HepG2 (cell line): ENCODE measurements around the gene SCAANT1. TPM values are rescaled to one million over a fixed set of nuclear protein-coding genes. Genes with fewer than 3 reads are reported as not detected.

Experiments used
- FOXA1 ChIP-seq, 2 experiments: fragments of 450-650 bp in 1 of 2; sonication (generic) in 1 of 2; formaldehyde crosslinking in 1 of 2; IDR thresholded peaks; 2 replicates each; pipeline versions ENCODE4 v1.4.0 to v1.6.1; 2016 to 2020; ENCODE audit warnings: missing genetic modification reagents in 1 of 2
- MEIS2 ChIP-seq: sonication (generic); formaldehyde crosslinking; IDR thresholded peaks from 2 replicates; pipeline ENCODE4 v1.9.0; 2021; ENCODE audit warnings: mild to moderate bottlenecking, missing genetic modification reagents
- MLLT10 ChIP-seq: sonication (generic); formaldehyde crosslinking; IDR thresholded peaks from 2 replicates; pipeline ENCODE4 v1.4.0; 2020; ENCODE audit warnings: missing genetic modification reagents
- PHF21A ChIP-seq: sonication (generic); formaldehyde crosslinking; IDR thresholded peaks from 2 replicates; pipeline ENCODE4 v1.5.0; 2020; ENCODE audit warnings: mild to moderate bottlenecking, missing genetic modification reagents
- POLR2A ChIP-seq, 2 experiments: IDR thresholded peaks; 2 replicates each; pipeline ENCODE4 v1.6.1; 2011; ENCODE audit warnings: low read depth in 2 of 2, low read length in 2 of 2, mild to moderate bottlenecking in 1 of 2, moderate library complexity in 1 of 2; ENCODE audit not compliant: insufficient read depth in 1 of 2
- SNRNP70 ChIP-seq: fragments of 200-400 bp; formaldehyde crosslinking; IDR thresholded peaks from 2 replicates; pipeline ENCODE4 v1.6.1; 2017; ENCODE audit warnings: mild to moderate bottlenecking, low read depth, low read length, moderate library complexity
- TCF12 ChIP-seq, 2 experiments: fragments of 450-650 bp in 1 of 2; sonication (generic) in 1 of 2; formaldehyde crosslinking in 1 of 2; IDR thresholded peaks; 2 replicates each; pipeline versions ENCODE4 v1.6.1 to v1.8.0; 2017 to 2022; ENCODE audit warnings: antibody characterized with exemption in 1 of 2, mild to moderate bottlenecking in 1 of 2, missing genetic modification reagents in 1 of 2, moderate library complexity in 1 of 2
- YEATS2 ChIP-seq: sonication (generic); formaldehyde crosslinking; IDR thresholded peaks from 2 replicates; pipeline ENCODE4 v1.4.0; 2020; ENCODE audit warnings: missing genetic modification reagents, borderline replicate concordance
- ZBTB8A ChIP-seq: sonication (generic); formaldehyde crosslinking; IDR thresholded peaks from 2 replicates; pipeline ENCODE4 v1.4.0; 2020; ENCODE audit warnings: mild to moderate bottlenecking, low read depth, missing genetic modification reagents, borderline replicate concordance
- ZFP36L2 ChIP-seq: sonication (generic); formaldehyde crosslinking; IDR thresholded peaks from 2 replicates; pipeline ENCODE4 v1.4.0; 2020; ENCODE audit warnings: missing genetic modification reagents
- ZFP62 ChIP-seq: sonication (generic); formaldehyde crosslinking; IDR thresholded peaks from 2 replicates; pipeline ENCODE4 v1.4.0; 2020; ENCODE audit warnings: missing genetic modification reagents
- ZKSCAN5 ChIP-seq: sonication (generic); formaldehyde crosslinking; IDR thresholded peaks from 2 replicates; pipeline ENCODE4 v1.5.1; 2020; ENCODE audit warnings: mild to moderate bottlenecking, missing genetic modification reagents
- ZNF318 ChIP-seq: sonication (generic); formaldehyde crosslinking; IDR thresholded peaks from 2 replicates; pipeline ENCODE4 v1.4.0; 2020; ENCODE audit warnings: mild to moderate bottlenecking, missing genetic modification reagents
- ZNF430 ChIP-seq: sonication (generic); formaldehyde crosslinking; IDR thresholded peaks from 2 replicates; pipeline ENCODE4 v1.9.0; 2021; ENCODE audit warnings: mild to moderate bottlenecking, missing genetic modification reagents
- ZNF558 ChIP-seq: sonication (generic); formaldehyde crosslinking; IDR thresholded peaks from 2 replicates; pipeline ENCODE4 v1.9.0; 2022; ENCODE audit warnings: mild to moderate bottlenecking, missing genetic modification reagents, borderline replicate concordance
- ZNF564 ChIP-seq: sonication (generic); formaldehyde crosslinking; IDR thresholded peaks from 2 replicates; pipeline ENCODE4 v1.8.1; 2023; ENCODE audit warnings: mild to moderate bottlenecking, missing genetic modification reagents
- ZNF720 ChIP-seq: sonication (generic); formaldehyde crosslinking; IDR thresholded peaks from 2 replicates; pipeline ENCODE4 v1.4.0; 2020; ENCODE audit warnings: missing genetic modification reagents
- polyA plus RNA-seq, 8 experiments: library from polyadenylated mRNA; depleted of rRNA in 3 of 8; stranded (reverse) in 7 of 8; unstranded in 1 of 8; fragments of >200 nt; fragmentation: Illumina TruSeq in 4 of 8; extraction: Trizol in 4 of 8; gene quantifications; 2 replicates each; pipeline versions ENCODE4 v1.2.1 to v1.2.3, GENCODE V29; 2011 to 2016; ENCODE audit warnings: low read depth in 4 of 8, missing spikeins in 1 of 8, mixed read lengths in 1 of 8; ENCODE audit not compliant: insufficient read depth in 1 of 8
- total RNA-seq, 5 experiments: library from RNA; depleted of rRNA; stranded (reverse); fragments of >200 nt; fragmentation: Illumina TruSeq; extraction: Trizol; gene quantifications; 2 replicates each; pipeline ENCODE4 v1.2.3, GENCODE V29; 2016; ENCODE audit warnings: low read depth in 1 of 5
- TF ChIP-seq, protein P1 (sequence below): sonication (generic); formaldehyde crosslinking; IDR thresholded peaks from 2 replicates; pipeline ENCODE4 v1.4.0; 2020; ENCODE audit warnings: mild to moderate bottlenecking, missing genetic modification reagents

The SCAANT1 gene
- total and polyA plus RNA-seq, 2 of the 13 experiments (the other 11 are each of a cell fraction or from before 2014, with no cell fraction given), result not detected

GRCh38 chr3:63911873-63912767, at the start of gene SCAANT1 (continued):
- TF ChIP-seq MEIS2 (CRISPR knock-in tag) (peak; percentile 37; the same call in 1 of the 2 replicates), MLLT10 (CRISPR knock-in tag) (no peak), ZNF564 (CRISPR knock-in tag) (no peak; the same call in 1 of the 2 replicates), ZNF318 (no peak), ZKSCAN5 (CRISPR knock-in tag) (no peak), ZNF720 (no peak), YEATS2 (CRISPR knock-in tag) (no peak), ZNF430 (CRISPR knock-in tag) (no peak), SNRNP70 (no peak), PHF21A (CRISPR knock-in tag) (0 out of 2 replicates have a peak, but pooled peaks have one; percentile 44), ZFP36L2 (CRISPR knock-in tag) (no peak), ZBTB8A (no peak), ZFP62 (CRISPR knock-in tag) (no peak), POLR2A (IDR thresholded peaks at IDR 0.05; ENCODE audit: insufficient read depth in 1 of 2, low read depth in 2 of 2, low read length in 2 of 2) (peak; percentile 61 to 79), FOXA1 (IDR thresholded peaks at IDR 0.05) (no peak), FOXA1 (CRISPR knock-in tag; IDR thresholded peaks at IDR 0.05) (no peak), ZNF558 (CRISPR knock-in tag) (no peak), TCF12 (IDR thresholded peaks at IDR 0.05) (no peak), TCF12 (CRISPR knock-in tag; IDR thresholded peaks at IDR 0.05) (no peak)
- TF ChIP-seq, protein P1, sequence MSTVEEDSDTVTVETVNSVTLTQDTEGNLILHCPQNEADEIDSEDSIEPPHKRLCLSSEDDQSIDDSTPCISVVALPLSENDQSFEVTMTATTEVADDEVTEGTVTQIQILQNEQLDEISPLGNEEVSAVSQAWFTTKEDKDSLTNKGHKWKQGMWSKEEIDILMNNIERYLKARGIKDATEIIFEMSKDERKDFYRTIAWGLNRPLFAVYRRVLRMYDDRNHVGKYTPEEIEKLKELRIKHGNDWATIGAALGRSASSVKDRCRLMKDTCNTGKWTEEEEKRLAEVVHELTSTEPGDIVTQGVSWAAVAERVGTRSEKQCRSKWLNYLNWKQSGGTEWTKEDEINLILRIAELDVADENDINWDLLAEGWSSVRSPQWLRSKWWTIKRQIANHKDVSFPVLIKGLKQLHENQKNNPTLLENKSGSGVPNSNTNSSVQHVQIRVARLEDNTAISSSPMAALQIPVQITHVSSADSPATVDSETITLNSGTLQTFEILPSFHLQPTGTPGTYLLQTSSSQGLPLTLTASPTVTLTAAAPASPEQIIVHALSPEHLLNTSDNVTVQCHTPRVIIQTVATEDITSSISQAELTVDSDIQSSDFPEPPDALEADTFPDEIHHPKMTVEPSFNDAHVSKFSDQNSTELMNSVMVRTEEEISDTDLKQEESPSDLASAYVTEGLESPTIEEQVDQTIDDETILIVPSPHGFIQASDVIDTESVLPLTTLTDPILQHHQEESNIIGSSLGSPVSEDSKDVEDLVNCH (CRISPR knock-in tag), result no peak
